GM19468 (cell line): ENCODE data around the gene MIA2.
"Not testable (repeated sequence)": the region's sequence is repeated elsewhere in the genome, so short reads cannot be mapped to it uniquely, and the experiment has no call there.

ENCODE experiments used
- ATAC-seq: cut with Tn5 transposase; IDR thresholded peaks from one replicate; pipeline ENCODE4 v1.9.1; 2021; ENCODE audit warnings: mild to moderate bottlenecking, moderate library complexity, moderate number of reproducible peaks; ENCODE audit not compliant: unreplicated experiment; ENCODE audit errors: extremely low read depth

The MIA2 gene

GRCh38 chr14:39320318-39320717, 86.6 kb downstream of the MIA2 start:
- ATAC-seq: no peak

GRCh38 chr14:39322807-39323206, 89.1 kb downstream of the MIA2 start:
- no peak for ATAC-seq

- no peak for ATAC-seq
Measured at GRCh38 chr14:39324097-39324496, 90.4 kb downstream of the MIA2 start.

DNA sequence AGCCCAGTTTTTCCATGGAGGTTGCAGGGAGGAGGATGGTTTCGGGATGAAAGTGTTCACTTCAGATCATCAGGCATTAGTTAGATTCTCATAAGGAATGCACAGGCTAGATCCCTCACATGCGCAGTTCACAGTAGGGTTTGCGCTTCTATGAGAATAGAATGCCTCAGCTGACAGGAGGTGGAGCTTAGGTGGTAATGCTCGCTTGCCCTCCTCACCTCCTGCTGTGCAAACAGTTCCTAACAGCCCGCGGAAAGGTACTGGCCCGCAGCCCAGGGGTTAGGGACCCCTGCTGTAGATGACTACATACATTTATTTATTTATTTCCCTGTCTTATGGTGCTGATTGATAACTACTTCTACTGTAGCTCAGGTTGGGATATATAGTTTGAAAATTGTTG, 105.3 kb downstream of the MIA2 start:
- no peak for ATAC-seq

- ATAC-seq: not testable (repeated sequence)
Measured at GRCh38 chr14:39341126-39341525, 107.4 kb downstream of the MIA2 start.

DNA sequence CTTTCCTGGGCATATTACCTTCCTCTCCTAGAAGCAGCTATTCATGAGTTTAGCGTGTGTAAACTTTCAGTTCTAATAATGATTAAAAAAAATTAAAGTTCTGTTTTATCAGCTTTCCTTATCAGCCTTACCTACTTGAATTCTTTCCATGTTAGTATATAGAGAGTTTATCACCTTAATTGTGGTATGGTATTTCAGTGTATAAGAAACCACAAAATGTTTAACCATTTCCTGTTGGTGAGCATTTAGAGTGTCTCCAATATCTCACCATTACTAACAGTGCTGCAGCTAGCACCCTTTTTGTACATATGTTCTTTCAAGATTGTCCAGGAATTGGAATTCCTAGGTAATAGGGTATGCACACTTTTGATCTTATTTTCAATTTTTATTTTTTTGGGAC, 109.1 kb downstream of the MIA2 start:
- no peak for ATAC-seq

GRCh38 chr14:39343614-39344013, 109.9 kb downstream of the MIA2 start:
- ATAC-seq: no peak

- ATAC-seq: no peak
Measured at GRCh38 chr14:39350866-39351265, 117.2 kb downstream of the MIA2 start.

DNA sequence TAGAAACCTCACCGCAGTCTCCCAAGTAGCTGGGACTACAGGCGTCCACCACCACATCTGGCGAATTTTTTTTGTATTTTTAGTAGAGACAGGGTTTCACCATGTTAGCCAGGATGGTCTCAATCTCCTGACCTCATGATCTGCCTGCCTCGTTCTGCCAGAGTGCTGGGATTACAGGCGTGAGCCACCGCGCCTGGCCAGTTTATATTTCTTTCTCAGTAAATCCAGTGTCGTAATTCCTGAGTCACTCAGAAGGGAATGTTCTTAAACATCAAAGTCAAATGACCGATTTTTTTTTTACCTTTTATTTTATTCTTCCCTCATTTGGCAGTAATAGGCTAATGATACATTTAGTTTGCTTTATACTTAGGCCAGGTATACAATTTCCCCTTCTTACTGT, 118.0 kb downstream of the MIA2 start:
- ATAC-seq: no peak

DNA sequence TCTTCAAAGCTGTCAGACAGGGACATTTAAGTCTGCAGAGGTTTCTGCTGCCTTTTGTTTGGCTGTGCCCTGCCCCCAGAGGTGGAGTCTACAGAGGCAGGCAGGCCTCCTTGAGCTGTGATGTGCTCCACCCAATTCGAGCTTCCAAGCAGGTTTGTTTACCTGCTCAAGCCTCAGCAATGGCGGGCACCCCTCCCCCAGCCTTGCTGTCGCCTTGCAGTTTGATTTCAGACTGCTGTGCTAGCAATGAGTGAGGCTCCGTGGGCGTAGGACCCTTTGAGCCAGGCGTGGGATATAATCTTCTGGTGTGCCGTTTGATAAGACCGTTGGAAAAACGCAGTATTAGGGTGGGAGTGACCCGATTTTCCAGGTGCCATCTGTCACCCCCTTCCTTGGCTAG, 125.4 kb downstream of the MIA2 start:
- ATAC-seq: not testable (repeated sequence)

DNA sequence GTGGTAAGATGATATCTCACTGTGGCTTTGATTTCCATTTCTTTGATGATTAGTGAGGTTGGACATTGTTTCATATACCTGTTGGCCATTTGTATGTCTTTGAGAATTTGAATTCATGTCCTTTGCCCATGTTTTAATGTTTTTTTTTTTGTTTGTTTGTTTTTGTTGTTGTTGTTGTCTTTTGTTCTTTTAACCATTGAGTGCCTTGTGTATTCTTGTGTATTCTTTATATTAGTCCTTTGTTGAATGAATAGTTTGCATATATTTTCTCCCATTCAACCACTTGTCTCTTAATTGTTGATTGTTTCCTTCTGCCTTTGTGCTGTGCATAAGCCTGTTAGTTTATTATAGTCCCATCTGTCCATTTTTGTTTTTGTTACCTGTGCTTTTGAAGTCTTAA, 126.6 kb downstream of the MIA2 start:
- ATAC-seq: no peak

- ATAC-seq: not testable (repeated sequence)
Measured at GRCh38 chr14:39361556-39361955, 127.8 kb downstream of the MIA2 start.

GRCh38 chr14:39364509-39364908, 130.8 kb downstream of the MIA2 start:
- no peak for ATAC-seq

DNA sequence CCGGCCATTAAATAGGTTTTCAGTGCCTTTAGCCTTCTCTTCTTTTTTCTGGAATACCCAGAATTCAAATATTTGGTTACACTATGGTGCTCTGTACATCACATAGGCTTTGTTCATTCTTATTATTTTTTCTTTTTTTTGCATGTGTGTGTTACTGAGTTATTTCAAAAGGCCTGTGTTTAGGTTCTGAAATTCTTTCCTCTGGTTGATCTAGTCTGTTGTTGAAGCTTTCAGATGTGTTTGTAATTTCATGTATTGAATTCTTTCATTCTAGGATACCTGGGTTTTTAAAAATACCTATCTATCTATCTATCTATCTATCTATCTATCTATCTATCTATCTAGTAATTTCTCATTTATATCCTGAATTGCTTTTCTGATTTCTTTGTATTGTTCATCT, 131.6 kb downstream of the MIA2 start:
- no peak for ATAC-seq

DNA sequence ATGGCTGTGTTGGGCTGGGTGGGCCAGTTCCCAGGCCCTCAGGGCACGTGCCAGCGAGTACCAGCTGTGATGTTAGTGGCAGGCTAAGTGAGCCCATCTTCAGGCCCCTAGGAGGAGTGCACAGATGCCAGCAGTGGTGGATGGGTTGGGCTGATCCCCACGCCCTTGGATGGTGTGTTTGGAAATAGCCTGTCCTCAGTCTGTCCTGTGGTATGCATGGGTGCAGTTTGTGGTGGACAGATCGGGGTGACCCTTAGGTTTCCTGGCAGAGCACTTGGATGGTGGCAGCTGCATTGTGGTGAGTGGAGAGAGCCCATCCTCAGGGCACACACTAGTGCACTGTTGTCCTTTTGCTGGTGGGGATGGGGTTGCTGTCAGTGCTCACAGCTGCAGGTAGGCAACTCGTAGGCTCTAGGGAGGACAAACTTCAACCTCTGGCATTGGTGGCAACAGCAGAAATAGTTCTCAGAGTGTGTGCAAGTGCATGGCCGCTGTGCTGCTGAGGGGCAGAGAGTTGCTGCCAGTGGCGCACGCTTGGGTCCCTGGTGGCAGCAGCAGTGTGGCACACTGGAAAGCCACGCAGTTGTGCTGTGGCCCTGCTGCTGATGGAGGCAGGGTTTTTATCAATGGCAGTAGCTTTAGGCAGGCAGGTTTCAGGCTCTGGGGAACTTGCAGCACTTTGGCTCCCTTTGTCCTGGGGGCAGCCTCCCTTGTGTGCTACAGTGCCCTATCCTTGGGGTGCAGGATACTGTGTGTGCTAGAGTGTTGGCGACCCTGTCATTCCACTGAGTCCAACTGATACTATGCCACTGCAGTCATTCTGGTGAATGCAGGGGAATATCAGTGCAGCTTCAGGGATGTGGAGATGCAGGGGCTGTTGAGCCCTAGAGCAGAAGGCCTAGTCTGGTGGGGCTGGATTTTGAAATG, 133.0 kb downstream of the MIA2 start:
- ATAC-seq: no peak

- no peak for ATAC-seq
Measured at GRCh38 chr14:39367387-39367751, 133.7 kb downstream of the MIA2 start.

DNA sequence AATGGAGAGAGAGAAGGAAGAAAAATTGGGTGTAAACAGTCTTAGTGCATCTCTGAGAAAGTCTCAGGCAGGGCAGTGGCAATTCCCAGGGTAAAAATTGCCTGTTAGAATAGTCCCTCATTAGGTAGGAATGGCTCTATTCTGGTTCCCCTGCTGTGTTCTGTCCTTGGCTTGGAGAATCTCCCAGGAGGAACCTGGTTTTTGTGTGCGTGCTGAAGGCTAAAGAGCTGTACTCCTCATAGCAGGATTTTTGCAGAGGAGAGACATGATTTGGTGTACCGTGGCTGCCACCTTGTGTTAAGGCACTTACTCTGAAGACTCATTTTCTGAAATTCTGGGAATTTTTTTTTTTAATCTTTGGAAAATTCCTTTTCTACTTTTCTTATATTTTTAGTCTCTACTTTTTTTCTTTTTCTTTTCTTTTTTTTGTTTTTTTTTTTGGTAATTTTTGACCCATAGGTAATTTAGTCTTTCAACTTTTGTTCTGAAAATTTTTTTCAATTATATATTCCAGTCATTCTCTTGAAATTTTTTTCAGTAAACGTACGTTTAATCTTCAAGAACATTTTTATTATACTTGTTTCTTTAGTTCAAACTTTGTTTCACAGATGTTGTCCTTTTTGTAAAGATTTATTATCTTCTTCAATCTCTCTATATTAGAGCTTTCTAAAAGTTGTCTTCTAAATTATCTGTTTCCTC, 134.7 kb downstream of the MIA2 start:
- no peak for ATAC-seq

DNA sequence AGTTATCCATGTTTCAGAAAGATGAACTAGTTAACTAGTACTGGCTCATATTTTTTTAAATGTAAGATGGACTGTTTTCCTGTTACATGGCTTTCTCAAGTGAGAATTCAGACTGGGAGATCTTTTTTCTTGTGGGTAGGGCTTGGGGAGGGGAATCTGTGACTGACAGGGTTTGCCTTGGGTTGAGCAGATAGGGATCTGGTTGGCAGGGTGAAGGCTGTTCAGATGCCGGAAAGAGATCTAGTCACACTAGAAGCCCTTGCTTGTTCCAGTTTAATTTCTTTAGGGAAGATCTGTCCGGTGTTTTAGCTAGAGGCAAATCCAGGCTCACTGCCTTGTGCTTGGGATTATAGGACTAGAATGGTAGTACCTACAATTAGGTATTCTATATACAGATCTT, 135.3 kb downstream of the MIA2 start:
- no peak for ATAC-seq

- ATAC-seq: no peak
Measured at GRCh38 chr14:39370415-39370814, 136.7 kb downstream of the MIA2 start.

DNA sequence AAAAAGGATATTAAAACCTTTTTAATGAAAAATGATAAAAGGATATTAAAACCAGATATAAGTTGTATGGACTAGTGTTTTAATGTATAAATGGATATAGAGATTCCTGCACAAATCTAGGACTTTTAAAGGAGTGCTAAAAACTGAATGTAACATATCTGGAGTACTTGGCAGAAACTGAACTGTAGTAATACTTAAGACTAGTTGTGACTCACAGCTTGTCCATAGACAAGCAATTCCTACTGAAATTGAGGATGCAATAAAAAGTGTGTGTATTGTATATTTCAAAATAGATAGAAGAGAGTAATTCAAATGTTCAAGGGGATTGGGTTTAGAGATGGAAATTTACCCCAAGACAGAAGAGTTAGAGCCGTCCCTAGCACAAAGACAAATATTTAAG, 138.9 kb downstream of the MIA2 start:
- ATAC-seq: no peak

GRCh38 chr14:39374851-39375250, 141.1 kb downstream of the MIA2 start:
- no peak for ATAC-seq
